Testis (tissue), 3 donors: ENCODE measurements around the gene MC1R. TPM values are rescaled to one million over a fixed set of nuclear protein-coding genes. Genes with fewer than 3 reads are reported as not detected.

Source experiments
- DNase-seq: peaks from one replicate; pipeline ENCODE4 v3.0.0-alpha.2; 2019
- H3K27ac ChIP-seq, 2 donors: fragments of 200-600 bp; sonication (generic); one replicate each; pipeline ENCODE4 v1.5.1; 2019
- H3K27me3 ChIP-seq: fragments of 200-600 bp; sonication (generic); one replicate; pipeline ENCODE4 v1.5.1; 2019
- H3K36me3 ChIP-seq: fragments of 200-600 bp; sonication (generic); one replicate; pipeline ENCODE4 v1.5.1; 2017; ENCODE audit warnings: low read depth; ENCODE audit errors: missing control alignments
- H3K4me1 ChIP-seq: fragments of 200-600 bp; sonication (generic); one replicate; pipeline ENCODE4 v1.5.1; 2019
- H3K4me3 ChIP-seq, 2 donors: fragments of 200-600 bp; sonication (generic); one replicate each; pipeline ENCODE4 v1.5.1; 2017 to 2019
- H3K9me3 ChIP-seq: fragments of 200-600 bp; sonication (generic); one replicate; pipeline ENCODE4 v1.5.1; 2017
- POLR2A ChIP-seq: fragments of 450-650 bp; IDR thresholded peaks from one replicate; pipeline ENCODE4 v1.6.1; 2017; ENCODE audit warnings: antibody characterized with exemption, mild to moderate bottlenecking, moderate library complexity
- WGBS, 2 donors: methylation state at CpG; one replicate each; pipeline ENCODE4 v1.1.5; 2018; 5-methylcytosine and 5-hydroxymethylcytosine counted together
- intact Hi-C: fragments of 100-400 bp; cut with DNase I; formaldehyde crosslinking; loops from one replicate; pipeline ENCODE4 v1.15.1; 2023; ENCODE audit warnings: low total_unique reads
- polyA plus RNA-seq: library from polyadenylated mRNA; stranded (reverse); fragments of 350-450 nt; fragmentation: Illumina TruSeq; extraction: RNeasy Lipid Tissue Mini Kit (QIAGEN cat#74804); gene quantifications from one replicate; pipeline ENCODE4 v1.2.3, GENCODE V29; 2014; ENCODE audit warnings: low read depth, low replicate concordance; ENCODE audit not compliant: insufficient read depth
- total RNA-seq, 2 donors: library from RNA; depleted of rRNA; stranded (reverse); fragments of >200 nt; gene quantifications; one replicate each; pipeline ENCODE4 v1.2.3, GENCODE V29; 2016
- TF ChIP-seq, protein P1 (sequence below), 3 experiments: fragments of 450-650 bp in 2 of 3; fragments of 200-600 bp in 1 of 3; sonication (generic) in 1 of 3; IDR thresholded peaks; one replicate each; pipeline ENCODE4 v1.5.1; 2016 to 2019; ENCODE audit warnings: antibody characterized with exemption in 3 of 3, mild to moderate bottlenecking in 2 of 3, moderate library complexity in 1 of 3

Gene MC1R
- total and polyA plus RNA-seq, 3 donors from 2014 or later, result 30.1 to 53.7 (median 40.0) TPM

DNA sequence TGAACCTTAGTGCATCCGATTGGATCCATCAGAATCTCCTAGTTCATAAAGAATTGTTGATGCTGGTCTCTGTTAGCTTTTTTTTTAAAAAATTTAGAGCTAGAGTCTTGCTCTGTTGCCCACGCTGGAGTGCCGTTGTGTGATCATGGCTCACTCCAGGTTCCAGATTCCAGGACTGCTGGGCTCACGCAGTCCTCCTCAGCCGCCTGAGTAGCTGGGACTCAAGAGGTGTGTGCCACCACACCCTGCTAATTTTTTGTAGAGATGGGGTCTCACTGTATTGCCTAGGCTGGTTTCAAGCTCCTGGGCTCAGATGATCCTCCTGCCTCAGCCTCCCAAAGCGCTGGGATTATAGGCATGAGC, 37.3 kb upstream of the MC1R start:
- no peak for DNase-seq
- no peaks in the 10 kb centered on the region for H3K27me3 ChIP-seq
- H3K4me3 ChIP-seq, result no peak overlapping the region
- H3K36me3 ChIP-seq, result no peaks in the 10 kb centered on the region
- H3K27ac ChIP-seq, result no peak overlapping the region
- H3K4me1 ChIP-seq, result peaks cover 12% of the 10 kb centered on the region
- 85 to 86% methylated on average over 6 of the region's 6 CpGs for WGBS, 2 donors
- H3K9me3 ChIP-seq, result no peaks in the 10 kb centered on the region
- intact Hi-C loops, result no loop called here
- TF ChIP-seq, protein P1, sequence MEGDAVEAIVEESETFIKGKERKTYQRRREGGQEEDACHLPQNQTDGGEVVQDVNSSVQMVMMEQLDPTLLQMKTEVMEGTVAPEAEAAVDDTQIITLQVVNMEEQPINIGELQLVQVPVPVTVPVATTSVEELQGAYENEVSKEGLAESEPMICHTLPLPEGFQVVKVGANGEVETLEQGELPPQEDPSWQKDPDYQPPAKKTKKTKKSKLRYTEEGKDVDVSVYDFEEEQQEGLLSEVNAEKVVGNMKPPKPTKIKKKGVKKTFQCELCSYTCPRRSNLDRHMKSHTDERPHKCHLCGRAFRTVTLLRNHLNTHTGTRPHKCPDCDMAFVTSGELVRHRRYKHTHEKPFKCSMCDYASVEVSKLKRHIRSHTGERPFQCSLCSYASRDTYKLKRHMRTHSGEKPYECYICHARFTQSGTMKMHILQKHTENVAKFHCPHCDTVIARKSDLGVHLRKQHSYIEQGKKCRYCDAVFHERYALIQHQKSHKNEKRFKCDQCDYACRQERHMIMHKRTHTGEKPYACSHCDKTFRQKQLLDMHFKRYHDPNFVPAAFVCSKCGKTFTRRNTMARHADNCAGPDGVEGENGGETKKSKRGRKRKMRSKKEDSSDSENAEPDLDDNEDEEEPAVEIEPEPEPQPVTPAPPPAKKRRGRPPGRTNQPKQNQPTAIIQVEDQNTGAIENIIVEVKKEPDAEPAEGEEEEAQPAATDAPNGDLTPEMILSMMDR (IDR thresholded peaks at IDR 0.05), result no peak
- no peak for TF ChIP-seq POLR2A

DNA sequence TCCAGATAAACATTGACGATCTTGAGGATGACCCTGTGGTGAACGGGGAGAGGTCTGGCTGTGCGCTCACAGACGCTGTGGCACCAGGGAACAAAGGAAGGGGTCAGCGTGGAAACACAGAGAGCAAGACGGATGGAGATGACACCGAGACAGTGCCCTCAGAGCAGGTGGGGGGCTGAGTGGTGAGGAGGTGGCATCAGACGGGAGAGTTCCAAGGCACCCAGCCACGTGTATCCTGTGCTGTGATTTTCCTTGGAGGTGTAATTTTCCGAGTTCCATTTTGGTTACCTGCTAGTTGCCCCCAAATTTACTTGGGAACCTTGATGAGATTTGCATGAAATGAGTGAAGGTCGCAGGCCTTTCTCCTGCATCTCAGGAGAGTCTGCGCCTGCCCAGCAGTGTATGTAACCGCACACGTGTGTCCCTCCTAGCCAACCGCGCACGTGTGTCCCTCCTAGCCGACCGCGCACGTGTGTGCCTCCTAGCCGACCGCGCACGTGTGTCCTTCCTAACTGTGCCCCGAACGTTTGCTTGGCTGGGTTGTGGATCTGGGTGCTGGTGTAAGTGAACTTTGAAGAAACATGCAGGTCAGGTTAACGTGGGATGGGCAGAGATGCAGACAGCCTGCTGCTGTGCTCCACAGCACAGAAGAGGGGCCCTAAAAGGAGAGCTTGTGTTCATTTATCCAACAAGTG, 35.2 kb upstream of the MC1R start:
- TF ChIP-seq POLR2A, result no peak
- TF ChIP-seq, protein P1 (IDR thresholded peaks at IDR 0.05), result no peak
- no peak overlapping the region for H3K4me3 ChIP-seq
- H3K27me3 ChIP-seq, result no peaks in the 10 kb centered on the region
- DNase-seq, result no peak
- no peak overlapping the region for H3K27ac ChIP-seq
- H3K4me1 ChIP-seq, result peaks cover 12% of the 10 kb centered on the region
- intact Hi-C loops, result no loop called here
- H3K9me3 ChIP-seq, result no peaks in the 10 kb centered on the region
- WGBS, 2 donors, result 91 to 93% methylated on average over 27 to 28 of the region's 28 CpGs
- no peaks in the 10 kb centered on the region for H3K36me3 ChIP-seq

DNA sequence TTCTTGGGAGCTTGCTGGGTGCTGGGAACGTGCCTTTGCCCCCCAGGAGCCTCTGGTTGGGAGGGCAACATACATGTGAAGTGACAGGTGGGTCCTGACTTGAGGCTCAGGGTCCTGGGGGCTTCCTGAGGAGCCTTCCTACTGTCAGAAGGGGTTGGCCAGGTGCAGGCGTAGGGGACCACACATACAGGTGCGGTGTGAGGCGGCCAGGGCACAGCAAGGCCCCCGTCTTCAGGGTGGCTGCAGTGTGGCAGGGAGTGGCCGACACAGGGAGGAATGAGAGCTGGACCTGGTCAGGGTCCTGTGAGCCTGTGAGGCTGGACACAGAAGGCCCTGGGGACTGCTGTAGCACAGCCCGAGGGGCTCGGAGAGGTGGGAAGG, 34.6 kb upstream of the MC1R start:
- Histone ChIP-seq H3K4me1 (peaks cover 15% of the 10 kb centered on the region), H3K27me3 (no peaks in the 10 kb centered on the region), H3K36me3 (no peaks in the 10 kb centered on the region), H3K27ac (no peak overlapping the region), H3K9me3 (no peaks in the 10 kb centered on the region), H3K4me3 (no peak overlapping the region)
- 83 to 95% methylated on average over 2 to 8 of the region's 8 CpGs for WGBS, 2 donors
- intact Hi-C loops, result no loop called here
- DNase-seq, result no peak
- no peak for TF ChIP-seq POLR2A
- TF ChIP-seq, protein P1 (IDR thresholded peaks at IDR 0.05), result no peak

- intact Hi-C loops, result no loop called here
- Histone ChIP-seq H3K27me3 (no peaks in the 10 kb centered on the region), H3K4me1 (peaks cover 18% of the 10 kb centered on the region), H3K27ac (no peak overlapping the region), H3K9me3 (no peaks in the 10 kb centered on the region), H3K36me3 (no peaks in the 10 kb centered on the region), H3K4me3 (no peak overlapping the region)
- WGBS, 2 donors, result 95% methylated on average over 14 of the region's 14 CpGs
- DNase-seq, result no peak
- TF ChIP-seq POLR2A, result no peak
- TF ChIP-seq, protein P1 (IDR thresholded peaks at IDR 0.05), result no peak
Measured at GRCh38 chr16:89887243-89887642, 31.4 kb upstream of the MC1R start.

DNA sequence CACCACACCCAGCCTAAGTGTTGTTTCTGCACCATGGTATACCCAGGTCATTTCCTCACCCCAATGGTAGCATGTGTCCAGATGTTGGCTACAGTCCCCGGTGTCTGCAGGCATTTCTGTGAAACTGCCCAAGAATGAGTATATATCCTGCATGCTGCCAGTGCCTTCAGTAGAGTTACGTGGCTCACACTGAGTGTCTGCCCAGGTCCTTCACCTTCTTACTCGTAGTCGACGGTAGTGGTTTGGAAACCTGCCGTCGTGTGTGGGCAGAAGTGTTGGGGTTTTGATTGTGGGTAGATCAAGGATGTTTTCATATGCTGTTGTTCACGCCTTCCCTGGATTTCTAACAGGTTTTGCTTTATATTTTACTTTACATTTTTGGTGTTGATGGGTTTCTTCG, 28.5 kb upstream of the MC1R start:
- Histone ChIP-seq H3K4me3 (no peak overlapping the region), H3K36me3 (no peaks in the 10 kb centered on the region), H3K27ac (peak overlapping the region in 1 of 2 donors; percentile 53), H3K27me3 (no peaks in the 10 kb centered on the region), H3K4me1 (peaks cover 18% of the 10 kb centered on the region), H3K9me3 (no peaks in the 10 kb centered on the region)
- no peak for DNase-seq
- intact Hi-C loops, result no loop called here
- TF ChIP-seq POLR2A, result no peak
- 74 to 75% methylated on average over 9 of the region's 9 CpGs for WGBS, 2 donors
